ENCODE results near the gene CHP1. TPM values are rescaled to one million over a fixed set of nuclear protein-coding genes. Genes with fewer than 3 reads are reported as not detected.

The CHP1 gene
- total and polyA plus RNA-seq, 2 of the 8 experiments (the other 6 are each of a cell fraction or from before 2014, with no cell fraction given) = 45.2 to 89.0 TPM

- no peak overlapping the region for H3K4ac ChIP-seq (replicated peaks; ENCODE audit: insufficient read length, low read depth, low read length)
- no peaks in the 10 kb centered on the region for H3K9me3 ChIP-seq (ENCODE audit: insufficient read depth in 2 of 2, low read depth in 1 of 2, low read length in 1 of 2)
- no peaks in the 10 kb centered on the region for H3K23me2 ChIP-seq (ENCODE audit: low read depth, low read length)
- no peak overlapping the region for H2AK5ac ChIP-seq (ENCODE audit: low read depth, low read length)
- no peak overlapping the region for H4K5ac ChIP-seq (ENCODE audit: insufficient read length, low read depth, low read length)
- H2BK12ac ChIP-seq (ENCODE audit: low read depth, low read length) = no peak overlapping the region
- peak overlapping the region; percentile 71 to 79 for H3K4me2 ChIP-seq (ENCODE audit: insufficient read depth in 1 of 2, low read depth in 2 of 2, low read length in 2 of 2)
- no peak overlapping the region for H2BK15ac ChIP-seq (ENCODE audit: low read length)
- H3K9ac ChIP-seq (replicated peaks in 1 of 4; ENCODE audit: extremely low read depth in 1 of 4, low read depth in 3 of 4, low read length in 3 of 4) = peak overlapping the region in 1 of 4 experiments; percentile 95; a peak in 2 of 7 replicates
- H3K18ac ChIP-seq (ENCODE audit: extremely low read depth, low read length) = no peak overlapping the region
- no peaks in the 10 kb centered on the region for H3K27me3 ChIP-seq (replicated peaks in 1 of 4; ENCODE audit: control insufficient read depth in 3 of 4, extremely low read depth in 1 of 4, insufficient read depth in 3 of 4, low read length in 3 of 4)
- no peak overlapping the region for H3K27ac ChIP-seq (ENCODE audit: low read depth, low read length)
- H3K79me1 ChIP-seq (ENCODE audit: low read depth, low read length) = peaks cover 2% of the 10 kb centered on the region; the same call in 1 of the 2 replicates
- peaks cover 10 to 34% of the 10 kb centered on the region in 2 experiments for H3K79me2 ChIP-seq (ENCODE audit: control insufficient read depth in 1 of 2, insufficient read depth in 2 of 2, low read length in 2 of 2)
- H2BK5ac ChIP-seq (ENCODE audit: low read depth, low read length) = no peak overlapping the region
- H4K8ac ChIP-seq (ENCODE audit: extremely low read depth, insufficient read depth, low read length) = no peak overlapping the region
- ChIA-PET POLR2A (ENCODE audit: partially characterized antibody) (interaction anchor here (0.7 to 1.2 kb wide), 3 partner anchors 14 to 227 kb away, joined by 3 to 5 read pairs (median 4); no protein-coding TSS in a partner anchor), CTCF (ENCODE audit: partially characterized antibody) (interaction anchor here (0.6 to 1.5 kb wide), 8 partner anchors 21 to 782 kb away, joined by 3 to 5 read pairs (median 3); no protein-coding TSS in a partner anchor)
- no peak overlapping the region for H4K91ac ChIP-seq (replicated peaks; ENCODE audit: insufficient read length, low read length)
- DNase-seq (ENCODE audit: low read depth in 1 of 2, low spot score in 2 of 2) (no peak), FAIRE-seq (no peak)
- H3K23ac ChIP-seq (ENCODE audit: insufficient read length) = no peak overlapping the region
- no peak for TF ChIP-seq NANOG (IDR thresholded peaks at IDR 0.05; ENCODE audit: insufficient read depth, low read depth, low read length, poor library complexity, severe bottlenecking)
- TF ChIP-seq POU5F1 (IDR thresholded peaks at IDR 0.05; ENCODE audit: low read depth, low read length) = no peak
- TF ChIP-seq RNF2 (IDR thresholded peaks at IDR 0.05; ENCODE audit: borderline replicate concordance, low read depth, low read length, missing control alignments, poor library complexity, severe bottlenecking) = no peak
- TF ChIP-seq POLR2AphosphoS5 (IDR thresholded peaks at IDR 0.05; ENCODE audit: low read depth, low read length) = no peak
- TF ChIP-seq EP300 (IDR thresholded peaks at IDR 0.05; ENCODE audit: borderline replicate concordance in 1 of 2, low read depth in 2 of 2, low read length in 2 of 2) = no peak
- no peak for TF ChIP-seq SAP30 (IDR thresholded peaks at IDR 0.05; ENCODE audit: insufficient read depth, insufficient replicate concordance, low read length)
- no peak for TF ChIP-seq GTF2F1 (IDR thresholded peaks at IDR 0.05; ENCODE audit: borderline replicate concordance, low read depth, low read length)
- TF ChIP-seq PHF8 (conservative IDR thresholded peaks at IDR 0.05; ENCODE audit: low read depth, low read length) = no peak
- no peak for TF ChIP-seq CBX5 (IDR thresholded peaks at IDR 0.05; ENCODE audit: low read depth, low read length)
- no peak for TF ChIP-seq RXRA (IDR thresholded peaks at IDR 0.05; ENCODE audit: insufficient read depth, low read depth, low read length)
- H2AFZ ChIP-seq (ENCODE audit: low read length) = no peak overlapping the region
- no peaks in the 10 kb centered on the region; a peak in 1 of 7 replicates for H3K4me1 ChIP-seq (replicated peaks in 1 of 4; ENCODE audit: control insufficient read depth in 3 of 4, insufficient read depth in 4 of 4, low read length in 3 of 4)
- no peak overlapping the region for H3K56ac ChIP-seq (replicated peaks; ENCODE audit: insufficient read length, low read depth, low read length)
- H2BK20ac ChIP-seq (ENCODE audit: low read length) = no peak overlapping the region
- peaks cover 0 to 8% (median 2%) of the 10 kb centered on the region in 4 experiments; a peak in 2 of 8 replicates for H3K36me3 ChIP-seq (ENCODE audit: control insufficient read depth in 2 of 4, insufficient read depth in 4 of 4, low read length in 3 of 4)
- no peak overlapping the region for H3K14ac ChIP-seq (ENCODE audit: insufficient read length)
- 72% methylated on average over 6 of the region's 6 CpGs; no CpG with 5 or more reads in 1 of the 2 experiments for WGBS, 2 experiments (ENCODE audit: extremely low coverage in 1 of 2, insufficient coverage in 1 of 2, insufficient read length in 1 of 2, insufficient replicate concordance in 2 of 2, low coverage in 1 of 2, low lambda C conversion rate in 2 of 2, missing lambda C conversion rate in 1 of 2)
- no peaks in the 10 kb centered on the region for H4K20me1 ChIP-seq (replicated peaks in 1 of 2; ENCODE audit: control insufficient read depth in 1 of 2, insufficient read depth in 2 of 2, low read length in 2 of 2)
- no peak overlapping the region for H2BK120ac ChIP-seq (replicated peaks; ENCODE audit: low read depth, low read length)
- H3K4me3 ChIP-seq (ENCODE audit: extremely low read depth in 1 of 4, insufficient read depth in 2 of 4, low read depth in 3 of 4, low read length in 4 of 4) = peak overlapping the region; percentile 83 to 92 (median 90); a peak in 7 of 8 replicates
Observed at GRCh38 chr15:41331281-41331680, 100.2 kb downstream of the CHP1 start.
